SK-N-SH treated with all-trans-retinoic acid at 6 μM for 48 hours (cell line): ENCODE measurements around the gene FAM227B.

ENCODE experiments used
- ATAC-seq: fragments of 200-7000 bp; cut with Tn5 transposase; 3 replicates; pipeline ENCODE4 v1.9.1; 2020; ENCODE audit warnings: mild to moderate bottlenecking, moderate library complexity
- ARNTL ChIP-seq: fragments of 450-650 bp; formaldehyde crosslinking; IDR thresholded peaks from 2 replicates; pipeline ENCODE4 v1.5.0; 2020; ENCODE audit warnings: low read depth, mild to moderate bottlenecking, moderate library complexity, borderline replicate concordance
- BACH2 ChIP-seq: fragments of 250-450 bp; sonication (Bioruptor Pico); IDR thresholded peaks from 2 replicates; pipeline ENCODE4 v1.9.0; 2021; ENCODE audit warnings: mild to moderate bottlenecking, borderline replicate concordance
- CSDC2 ChIP-seq: fragments of 250-450 bp; sonication (Bioruptor Pico); IDR thresholded peaks from 2 replicates; pipeline ENCODE4 v1.5.0; 2020; ENCODE audit warnings: mild to moderate bottlenecking, moderate library complexity
- ESRRG ChIP-seq: fragments of 250-450 bp; sonication (Bioruptor Pico); IDR thresholded peaks from 2 replicates; pipeline ENCODE4 v1.6.1; 2021; ENCODE audit warnings: mild to moderate bottlenecking
- GLIS3 ChIP-seq: fragments of 250-450 bp; sonication (Bioruptor Pico); IDR thresholded peaks from 2 replicates; pipeline ENCODE4 v1.5.0; 2020; ENCODE audit warnings: mild to moderate bottlenecking, moderate library complexity
- ISL1 ChIP-seq: fragments of 250-450 bp; sonication (Bioruptor Pico); IDR thresholded peaks from 2 replicates; pipeline ENCODE4 v2.1.2; 2022; ENCODE audit warnings: mild to moderate bottlenecking, moderate library complexity
- OSR1 ChIP-seq: fragments of 250-450 bp; sonication (Bioruptor Pico); IDR thresholded peaks from 2 replicates; pipeline ENCODE4 v1.8.0; 2022; ENCODE audit warnings: moderate library complexity, mild to moderate bottlenecking, inconsistent platforms
- PPARA ChIP-seq: fragments of 250-450 bp; sonication (Bioruptor Pico); IDR thresholded peaks from 2 replicates; pipeline ENCODE4 v1.5.0; 2020; ENCODE audit warnings: mild to moderate bottlenecking, borderline replicate concordance
- RARB ChIP-seq: fragments of 250-450 bp; sonication (Bioruptor Pico); IDR thresholded peaks from 2 replicates; pipeline ENCODE4 v1.8.0; 2021; ENCODE audit warnings: mild to moderate bottlenecking, moderate library complexity
- SNAI2 ChIP-seq: fragments of 250-450 bp; sonication (Bioruptor Pico); IDR thresholded peaks from 2 replicates; pipeline ENCODE4 v1.5.0; 2020; ENCODE audit warnings: mild to moderate bottlenecking, moderate library complexity
- TCF4 ChIP-seq: fragments of 250-450 bp; sonication (Bioruptor Pico); IDR thresholded peaks from 2 replicates; pipeline ENCODE4 v1.8.0; 2021; ENCODE audit warnings: mild to moderate bottlenecking, moderate library complexity, borderline replicate concordance
- TOX ChIP-seq: fragments of 250-450 bp; sonication (Bioruptor Pico); IDR thresholded peaks from 2 replicates; pipeline ENCODE4 v1.8.0; 2021; ENCODE audit warnings: mild to moderate bottlenecking, moderate library complexity, borderline replicate concordance
- ZC3H10 ChIP-seq: fragments of 250-450 bp; sonication (Bioruptor Pico); IDR thresholded peaks from 2 replicates; pipeline ENCODE4 v1.5.1; 2021; ENCODE audit warnings: mild to moderate bottlenecking, moderate library complexity
- ZFP3 ChIP-seq: fragments of 250-450 bp; sonication (Bioruptor Pico); IDR thresholded peaks from 2 replicates; pipeline ENCODE4 v1.5.0; 2020; ENCODE audit warnings: mild to moderate bottlenecking, moderate library complexity
- ZFP30 ChIP-seq: fragments of 450-650 bp; formaldehyde crosslinking; IDR thresholded peaks from 2 replicates; pipeline ENCODE4 v1.5.0; 2022; ENCODE audit warnings: mild to moderate bottlenecking, moderate library complexity
- ZNF565 ChIP-seq: fragments of 450-650 bp; formaldehyde crosslinking; conservative IDR thresholded peaks from 2 replicates; pipeline ENCODE4 v1.5.0; 2020; ENCODE audit warnings: low read depth, mild to moderate bottlenecking, moderate library complexity
- ZNF70 ChIP-seq: fragments of 450-650 bp; formaldehyde crosslinking; IDR thresholded peaks from 2 replicates; pipeline ENCODE4 v1.5.0; 2020; ENCODE audit warnings: mild to moderate bottlenecking, moderate library complexity
- ZNF8 ChIP-seq: fragments of 450-650 bp; formaldehyde crosslinking; IDR thresholded peaks from 2 replicates; pipeline ENCODE4 v1.5.0; 2020; ENCODE audit warnings: mild to moderate bottlenecking, moderate library complexity
- TF ChIP-seq, protein P1 (sequence below): fragments of 250-450 bp; sonication (Bioruptor Pico); IDR thresholded peaks from 2 replicates; pipeline ENCODE4 v1.5.0; 2020; ENCODE audit warnings: mild to moderate bottlenecking, moderate library complexity
- TF ChIP-seq, protein P2 (sequence below): fragments of 250-450 bp; sonication (Bioruptor Pico); IDR thresholded peaks from 2 replicates; pipeline ENCODE4 v1.8.0; 2020; ENCODE audit warnings: mild to moderate bottlenecking, moderate library complexity, borderline replicate concordance
- TF ChIP-seq, protein P3 (sequence below): fragments of 250-450 bp; sonication (Bioruptor Pico); IDR thresholded peaks from 2 replicates; pipeline ENCODE4 v1.5.1; 2020; ENCODE audit warnings: low read depth, mild to moderate bottlenecking, moderate library complexity
- TF ChIP-seq, protein P4 (sequence below): fragments of 250-450 bp; sonication (Bioruptor Pico); IDR thresholded peaks from 2 replicates; pipeline ENCODE4 v1.8.0; 2021; ENCODE audit warnings: low read depth, mild to moderate bottlenecking, moderate library complexity, borderline replicate concordance

The FAM227B gene

DNA sequence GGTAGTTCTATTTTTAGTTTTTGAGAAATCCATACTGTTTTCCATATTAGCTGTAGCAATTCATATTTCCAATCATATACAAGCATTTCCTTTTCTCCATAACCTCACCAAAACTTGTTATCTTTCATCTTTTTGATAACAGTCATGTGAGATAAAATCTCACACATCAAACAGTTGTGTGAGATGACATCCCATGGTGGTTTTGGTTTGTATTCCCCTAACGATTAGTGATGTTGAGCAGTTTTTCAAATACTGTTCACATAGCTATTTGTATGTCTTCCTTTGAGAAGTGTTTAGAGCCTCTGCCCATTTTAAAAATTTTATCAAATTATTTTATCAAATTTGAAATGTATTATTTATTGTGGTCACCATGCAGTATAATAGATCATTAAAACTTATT, 50.4 kb downstream of the FAM227B start:
- no peak for ATAC-seq
- TF ChIP-seq ZNF565 (CRISPR knock-in tag) (no peak), SNAI2 (CRISPR knock-in tag) (no peak), ISL1 (no peak), RARB (CRISPR knock-in tag) (no peak), ZNF70 (CRISPR knock-in tag) (no peak), ZNF8 (CRISPR knock-in tag) (no peak), ARNTL (no peak), ZFP30 (CRISPR knock-in tag) (no peak), OSR1 (CRISPR knock-in tag) (no peak), TCF4 (CRISPR knock-in tag) (no peak), GLIS3 (no peak), CSDC2 (CRISPR knock-in tag) (no peak), ZFP3 (no peak), ZC3H10 (CRISPR knock-in tag) (no peak), PPARA (CRISPR knock-in tag) (no peak)
- TF ChIP-seq, protein P1, sequence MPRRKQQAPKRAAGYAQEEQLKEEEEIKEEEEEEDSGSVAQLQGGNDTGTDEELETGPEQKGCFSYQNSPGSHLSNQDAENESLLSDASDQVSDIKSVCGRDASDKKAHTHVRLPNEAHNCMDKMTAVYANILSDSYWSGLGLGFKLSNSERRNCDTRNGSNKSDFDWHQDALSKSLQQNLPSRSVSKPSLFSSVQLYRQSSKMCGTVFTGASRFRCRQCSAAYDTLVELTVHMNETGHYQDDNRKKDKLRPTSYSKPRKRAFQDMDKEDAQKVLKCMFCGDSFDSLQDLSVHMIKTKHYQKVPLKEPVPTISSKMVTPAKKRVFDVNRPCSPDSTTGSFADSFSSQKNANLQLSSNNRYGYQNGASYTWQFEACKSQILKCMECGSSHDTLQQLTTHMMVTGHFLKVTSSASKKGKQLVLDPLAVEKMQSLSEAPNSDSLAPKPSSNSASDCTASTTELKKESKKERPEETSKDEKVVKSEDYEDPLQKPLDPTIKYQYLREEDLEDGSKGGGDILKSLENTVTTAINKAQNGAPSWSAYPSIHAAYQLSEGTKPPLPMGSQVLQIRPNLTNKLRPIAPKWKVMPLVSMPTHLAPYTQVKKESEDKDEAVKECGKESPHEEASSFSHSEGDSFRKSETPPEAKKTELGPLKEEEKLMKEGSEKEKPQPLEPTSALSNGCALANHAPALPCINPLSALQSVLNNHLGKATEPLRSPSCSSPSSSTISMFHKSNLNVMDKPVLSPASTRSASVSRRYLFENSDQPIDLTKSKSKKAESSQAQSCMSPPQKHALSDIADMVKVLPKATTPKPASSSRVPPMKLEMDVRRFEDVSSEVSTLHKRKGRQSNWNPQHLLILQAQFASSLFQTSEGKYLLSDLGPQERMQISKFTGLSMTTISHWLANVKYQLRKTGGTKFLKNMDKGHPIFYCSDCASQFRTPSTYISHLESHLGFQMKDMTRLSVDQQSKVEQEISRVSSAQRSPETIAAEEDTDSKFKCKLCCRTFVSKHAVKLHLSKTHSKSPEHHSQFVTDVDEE, result no peak

DNA sequence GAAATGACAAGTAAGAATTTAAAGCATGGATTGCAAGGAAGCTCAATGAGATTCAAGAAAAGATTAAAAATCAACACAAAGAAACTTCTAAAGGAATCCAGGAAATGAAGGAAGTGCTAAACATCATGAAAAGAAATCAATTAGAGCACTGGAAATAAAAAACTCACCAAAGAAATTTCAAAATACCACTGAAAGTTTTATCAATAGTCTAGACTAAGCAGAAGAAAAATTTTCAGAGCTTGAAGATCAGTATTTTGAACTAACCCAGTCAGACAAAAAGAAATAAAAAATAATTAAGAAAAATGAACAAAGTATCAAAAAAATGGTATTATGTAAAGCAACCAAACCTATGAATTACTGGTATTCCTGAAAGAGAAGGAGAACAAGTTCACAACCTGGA, 60.6 kb downstream of the FAM227B start:
- ATAC-seq, result no peak
- TF ChIP-seq OSR1 (CRISPR knock-in tag), result no peak
- TF ChIP-seq ARNTL, result no peak
- TF ChIP-seq ZFP30 (CRISPR knock-in tag), result no peak
- no peak for TF ChIP-seq SNAI2 (CRISPR knock-in tag)
- TF ChIP-seq BACH2, result no peak
- no peak for TF ChIP-seq ISL1
- TF ChIP-seq, protein P2, sequence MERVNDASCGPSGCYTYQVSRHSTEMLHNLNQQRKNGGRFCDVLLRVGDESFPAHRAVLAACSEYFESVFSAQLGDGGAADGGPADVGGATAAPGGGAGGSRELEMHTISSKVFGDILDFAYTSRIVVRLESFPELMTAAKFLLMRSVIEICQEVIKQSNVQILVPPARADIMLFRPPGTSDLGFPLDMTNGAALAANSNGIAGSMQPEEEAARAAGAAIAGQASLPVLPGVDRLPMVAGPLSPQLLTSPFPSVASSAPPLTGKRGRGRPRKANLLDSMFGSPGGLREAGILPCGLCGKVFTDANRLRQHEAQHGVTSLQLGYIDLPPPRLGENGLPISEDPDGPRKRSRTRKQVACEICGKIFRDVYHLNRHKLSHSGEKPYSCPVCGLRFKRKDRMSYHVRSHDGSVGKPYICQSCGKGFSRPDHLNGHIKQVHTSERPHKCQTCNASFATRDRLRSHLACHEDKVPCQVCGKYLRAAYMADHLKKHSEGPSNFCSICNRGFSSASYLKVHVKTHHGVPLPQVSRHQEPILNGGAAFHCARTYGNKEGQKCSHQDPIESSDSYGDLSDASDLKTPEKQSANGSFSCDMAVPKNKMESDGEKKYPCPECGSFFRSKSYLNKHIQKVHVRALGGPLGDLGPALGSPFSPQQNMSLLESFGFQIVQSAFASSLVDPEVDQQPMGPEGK (CRISPR knock-in tag), result no peak
- TF ChIP-seq GLIS3, result no peak
- TF ChIP-seq, protein P3, sequence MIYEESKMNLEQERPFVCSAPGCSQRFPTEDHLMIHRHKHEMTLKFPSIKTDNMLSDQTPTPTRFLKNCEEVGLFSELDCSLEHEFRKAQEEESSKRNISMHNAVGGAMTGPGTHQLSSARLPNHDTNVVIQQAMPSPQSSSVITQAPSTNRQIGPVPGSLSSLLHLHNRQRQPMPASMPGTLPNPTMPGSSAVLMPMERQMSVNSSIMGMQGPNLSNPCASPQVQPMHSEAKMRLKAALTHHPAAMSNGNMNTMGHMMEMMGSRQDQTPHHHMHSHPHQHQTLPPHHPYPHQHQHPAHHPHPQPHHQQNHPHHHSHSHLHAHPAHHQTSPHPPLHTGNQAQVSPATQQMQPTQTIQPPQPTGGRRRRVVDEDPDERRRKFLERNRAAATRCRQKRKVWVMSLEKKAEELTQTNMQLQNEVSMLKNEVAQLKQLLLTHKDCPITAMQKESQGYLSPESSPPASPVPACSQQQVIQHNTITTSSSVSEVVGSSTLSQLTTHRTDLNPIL (CRISPR knock-in tag), result no peak

DNA sequence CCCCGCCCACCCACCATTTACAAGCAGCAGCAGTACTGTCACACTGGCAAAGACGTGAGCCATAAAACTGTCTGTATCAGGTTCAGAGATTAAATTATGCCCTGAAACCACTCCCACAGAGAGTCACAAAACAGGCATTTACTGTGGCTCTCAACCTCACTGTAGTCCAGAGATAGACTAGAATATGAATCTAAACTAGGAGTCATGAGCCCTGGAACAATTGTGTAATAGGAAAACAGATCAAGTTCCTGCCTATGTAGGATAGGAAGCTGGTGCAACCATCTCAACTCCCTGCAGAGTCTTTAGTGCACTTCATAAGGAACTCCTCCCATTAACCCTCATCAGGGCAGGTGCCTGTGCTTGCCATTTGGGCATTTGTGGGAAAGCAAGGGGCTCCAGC, 61.7 kb downstream of the FAM227B start:
- TF ChIP-seq ISL1, result no peak
- no peak for TF ChIP-seq TOX (CRISPR knock-in tag)
- TF ChIP-seq RARB (CRISPR knock-in tag), result no peak
- TF ChIP-seq ESRRG (CRISPR knock-in tag), result no peak
- TF ChIP-seq, protein P3 (CRISPR knock-in tag), result no peak
- TF ChIP-seq PPARA (CRISPR knock-in tag), result no peak
- TF ChIP-seq ZNF8 (CRISPR knock-in tag), result no peak
- TF ChIP-seq ZFP3, result no peak
- no peak for TF ChIP-seq ZFP30 (CRISPR knock-in tag)
- TF ChIP-seq, protein P4, sequence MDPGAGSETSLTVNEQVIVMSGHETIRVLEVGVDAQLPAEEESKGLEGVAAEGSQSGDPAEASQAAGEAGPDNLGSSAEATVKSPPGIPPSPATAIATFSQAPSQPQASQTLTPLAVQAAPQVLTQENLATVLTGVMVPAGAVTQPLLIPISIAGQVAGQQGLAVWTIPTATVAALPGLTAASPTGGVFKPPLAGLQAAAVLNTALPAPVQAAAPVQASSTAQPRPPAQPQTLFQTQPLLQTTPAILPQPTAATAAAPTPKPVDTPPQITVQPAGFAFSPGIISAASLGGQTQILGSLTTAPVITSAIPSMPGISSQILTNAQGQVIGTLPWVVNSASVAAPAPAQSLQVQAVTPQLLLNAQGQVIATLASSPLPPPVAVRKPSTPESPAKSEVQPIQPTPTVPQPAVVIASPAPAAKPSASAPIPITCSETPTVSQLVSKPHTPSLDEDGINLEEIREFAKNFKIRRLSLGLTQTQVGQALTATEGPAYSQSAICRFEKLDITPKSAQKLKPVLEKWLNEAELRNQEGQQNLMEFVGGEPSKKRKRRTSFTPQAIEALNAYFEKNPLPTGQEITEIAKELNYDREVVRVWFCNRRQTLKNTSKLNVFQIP (CRISPR knock-in tag), result no peak
- no peak for ATAC-seq
